T47D (cell line): ENCODE measurements around the gene PYHIN1.
"Not testable (repeated sequence)": the region's sequence is repeated elsewhere in the genome, so short reads cannot be mapped to it uniquely, and the experiment has no call there.

ENCODE experiments used
- DNase-seq, 2 experiments: peaks; one replicate each; pipeline versions ENCODE4 v3.0.0 to v3.0.0-alpha.2; 2011 to 2012; ENCODE audit warnings: low read depth in 1 of 2, low spot score in 1 of 2
- JUND ChIP-seq: IDR thresholded peaks from 2 replicates; pipeline ENCODE4 v1.6.1; 2012; ENCODE audit warnings: low read depth
- in situ Hi-C: cut with HindIII; loops from 2 replicates; pipeline ENCODE4 v1.10.0; 2016; ENCODE audit warnings: low sequenced_read_pairs, low pct_unique_long_range_greater_than_20kb

The PYHIN1 gene

DNA sequence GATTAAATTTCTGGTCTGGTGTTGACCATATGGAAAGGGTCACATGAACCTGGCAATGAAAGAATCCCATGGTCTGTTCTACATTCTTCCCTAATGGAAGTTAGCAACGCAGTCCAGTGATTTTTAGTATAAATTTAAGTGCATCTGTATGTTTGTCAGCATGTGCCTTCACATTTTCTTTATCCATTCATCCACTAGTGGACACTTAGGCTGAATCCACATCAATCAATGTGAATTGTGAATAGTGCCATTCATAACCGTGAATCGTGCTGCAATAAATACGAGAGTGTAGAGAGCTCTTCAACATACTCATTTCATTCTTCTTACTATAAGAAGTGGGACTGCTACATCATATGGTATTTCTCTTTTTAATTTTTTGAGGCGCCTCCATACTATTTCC, 65.6 kb downstream of the PYHIN1 start:
- in situ Hi-C loops, result no loop called here
- no peak for TF ChIP-seq JUND

GRCh38 chr1:158998037-158998780, 66.9 kb downstream of the PYHIN1 start:
- no peak for TF ChIP-seq JUND
- in situ Hi-C loops, result no loop called here
- DNase-seq, result no peak

More for the DNA sequence above, 65.6 kb downstream of the PYHIN1 start:
- DNase-seq, result no peak

- TF ChIP-seq JUND, result no peak
- DNase-seq, result peak; percentile 41 to 78
- in situ Hi-C loops, result no loop called here
Measured at GRCh38 chr1:158998781-158999161, 67.4 kb downstream of the PYHIN1 start.

GRCh38 chr1:158999316-159000069, 68.1 kb downstream of the PYHIN1 start:
- peak in 1 of 2 experiments; percentile 36 for DNase-seq
- TF ChIP-seq JUND, result no peak
- in situ Hi-C loops, result no loop called here

DNA sequence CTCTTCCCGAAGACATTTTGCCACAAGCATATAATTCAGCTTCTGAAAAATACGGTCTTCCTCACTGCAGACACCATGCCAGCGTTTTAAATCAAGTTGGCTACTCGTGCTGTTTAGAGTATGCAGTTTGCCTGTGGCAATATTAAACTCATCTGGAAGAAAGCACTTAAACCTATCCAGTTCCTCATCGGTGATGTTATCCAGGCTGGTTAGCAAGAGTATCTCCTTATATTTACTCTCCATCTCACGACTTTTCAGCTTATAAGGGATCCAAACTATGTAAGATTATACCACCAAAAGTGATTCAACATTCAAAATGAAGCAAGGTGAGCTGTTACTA, 68.7 kb downstream of the PYHIN1 start:
- no peak for DNase-seq
- in situ Hi-C loops, result no loop called here
- TF ChIP-seq JUND, result no peak

GRCh38 chr1:159000625-159001024, 69.3 kb downstream of the PYHIN1 start:
- peak in 1 of 2 experiments; percentile 13 for DNase-seq
- in situ Hi-C loops, result no loop called here
- TF ChIP-seq JUND, result no peak

DNA sequence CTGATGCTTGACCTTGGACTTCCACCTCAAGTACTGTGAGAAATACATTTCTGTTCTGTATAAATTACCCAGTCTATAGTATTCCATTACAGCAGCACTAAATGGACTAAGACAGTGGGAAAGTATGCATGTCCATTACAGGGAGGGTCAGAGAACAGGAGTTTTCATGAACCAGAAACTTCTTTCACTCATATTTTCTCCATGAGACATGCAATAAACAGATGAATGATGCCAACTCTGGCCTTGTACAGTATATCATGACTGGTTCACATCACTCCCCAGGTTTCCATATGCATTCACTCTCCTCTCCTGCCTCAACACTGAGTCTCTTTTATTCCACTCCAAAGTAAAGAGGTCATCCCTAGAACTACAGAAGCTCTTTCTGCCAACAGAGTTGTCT, 73.8 kb downstream of the PYHIN1 start:
- no peak for TF ChIP-seq JUND
- in situ Hi-C loops, result no loop called here
- no peak for DNase-seq

- in situ Hi-C loops, result no loop called here
- DNase-seq, result no peak
- no peak for TF ChIP-seq JUND
Measured at GRCh38 chr1:159005676-159006075, 74.3 kb downstream of the PYHIN1 start.

DNA sequence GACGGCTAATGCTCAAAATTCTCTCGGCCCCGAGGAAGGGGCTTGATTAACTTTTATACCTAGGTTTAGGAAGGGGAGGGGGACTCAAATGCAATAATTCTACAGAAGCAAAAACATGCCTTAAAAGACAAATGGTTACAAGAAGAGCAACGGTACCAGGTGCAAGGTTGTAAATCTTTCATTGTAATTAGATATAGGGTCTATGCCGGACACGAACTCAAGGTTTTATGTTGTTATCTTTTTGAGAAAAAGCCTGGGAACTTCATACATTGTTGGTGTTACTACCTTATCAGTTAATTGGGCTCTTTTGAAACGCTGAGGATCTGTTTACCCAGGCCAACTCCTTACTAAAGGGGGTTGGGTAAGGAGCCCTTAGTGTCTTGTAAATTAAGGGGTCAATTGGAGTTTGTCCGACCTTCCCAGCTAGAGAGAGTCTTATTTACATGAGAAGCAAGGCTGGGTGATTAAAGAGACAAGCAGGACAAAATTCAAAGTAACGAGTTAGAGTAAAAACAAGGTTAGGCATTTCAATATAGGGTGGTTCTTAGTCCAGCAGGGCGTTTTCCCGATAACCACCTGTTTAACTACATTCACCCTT, 75.0 kb downstream of the PYHIN1 start:
- in situ Hi-C loops, DNase-seq: not testable (repeated sequence)

DNA sequence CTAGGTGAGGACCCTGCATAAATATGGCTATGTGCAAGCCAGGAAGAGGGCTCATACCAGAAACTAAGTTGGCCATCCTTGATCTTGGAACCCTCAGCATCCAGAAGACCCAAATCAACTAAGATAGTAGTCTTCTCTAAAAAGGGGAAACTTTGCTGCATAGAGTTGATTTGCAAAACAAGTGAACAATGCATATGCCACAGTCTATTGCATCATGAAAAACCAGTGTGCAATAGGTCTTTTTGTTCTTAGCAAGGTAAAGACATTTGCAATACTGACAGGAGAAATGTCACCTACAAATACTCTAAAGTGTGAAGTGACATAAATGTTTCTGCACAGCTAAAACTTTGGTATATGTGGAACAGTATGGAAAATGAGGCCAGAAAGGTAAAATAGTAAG, 76.4 kb downstream of the PYHIN1 start:
- no peak for DNase-seq
- in situ Hi-C loops, result no loop called here
- no peak for TF ChIP-seq JUND

- no peak for TF ChIP-seq JUND
- no peak for DNase-seq
- in situ Hi-C loops, result no loop called here
Measured at GRCh38 chr1:159008744-159009188, 77.4 kb downstream of the PYHIN1 start.

DNA sequence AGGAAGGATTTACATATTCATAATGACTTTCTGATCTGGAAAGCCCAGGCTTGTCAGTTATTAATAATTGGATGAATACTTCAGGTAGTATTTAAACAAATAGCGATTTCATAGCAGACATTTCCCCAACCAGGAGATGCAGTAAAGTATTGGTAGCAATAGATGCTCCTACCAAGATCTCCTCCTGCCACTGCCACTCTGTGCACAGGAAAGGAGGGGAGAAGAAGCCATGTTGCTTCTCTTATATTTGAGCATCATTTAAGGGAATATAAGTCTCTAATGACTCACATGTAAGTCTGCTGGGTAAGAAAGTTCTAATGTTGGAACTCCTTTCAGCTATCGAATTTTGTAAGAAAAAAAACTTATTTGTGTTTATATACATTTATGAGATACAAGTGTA, 77.9 kb downstream of the PYHIN1 start:
- in situ Hi-C loops, result no loop called here
- TF ChIP-seq JUND, result no peak
- DNase-seq, result no peak

DNA sequence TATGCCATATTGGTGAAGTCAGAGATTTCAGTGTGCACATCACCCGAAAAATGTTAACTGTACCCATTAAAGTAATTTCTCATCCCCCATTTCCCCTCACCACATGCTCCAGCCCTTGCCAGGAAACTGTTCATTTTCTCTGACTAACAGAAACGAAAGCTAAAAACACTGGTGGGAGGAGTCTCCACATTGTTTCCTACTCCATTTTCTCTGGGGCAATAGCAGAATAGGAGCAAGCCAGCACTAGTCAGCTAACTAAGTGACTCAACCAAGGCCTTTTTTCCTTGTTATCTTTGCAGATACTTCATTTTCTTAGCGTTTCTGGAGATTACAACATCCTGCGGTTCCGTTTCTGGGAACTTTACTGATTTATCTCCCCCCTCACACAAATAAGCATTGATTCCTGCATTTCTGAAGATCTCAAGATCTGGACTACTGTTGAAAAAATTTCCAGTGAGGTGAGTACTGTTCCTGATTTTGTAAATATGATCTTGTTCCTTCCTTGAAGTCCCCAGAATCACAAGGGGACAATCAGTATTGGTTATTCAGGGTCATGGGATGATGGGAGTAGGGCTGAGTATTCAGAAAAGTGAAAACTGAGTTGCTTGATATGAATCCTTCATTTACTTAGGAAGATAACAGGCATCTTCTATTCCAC, 78.5 kb downstream of the PYHIN1 start, which contains the start of gene IFI16:
Gene IFI16, plus strand, starts transcription at position 204 of the 658 bp plus-strand sequence. CDS start 4,774 bp downstream, outside the sequence.
- in situ Hi-C loops, result no loop called here

More for the DNA sequence above, 78.5 kb downstream of the PYHIN1 start, which contains the start of gene IFI16:
- DNase-seq, result peak in 1 of 2 experiments; percentile 19
- TF ChIP-seq JUND, result no peak
